Ishikawa (cell line): ENCODE data around the gene ESR1.

Source experiments
- CEBPB ChIP-seq: IDR thresholded peaks from 2 replicates; pipeline ENCODE4 v1.6.1; 2012
- EP300 ChIP-seq: IDR thresholded peaks from 2 replicates; pipeline ENCODE4 v1.6.1; 2012; ENCODE audit warnings: borderline replicate concordance
- FOXM1 ChIP-seq: IDR thresholded peaks from 2 replicates; pipeline ENCODE4 v1.6.1; 2012; ENCODE audit warnings: low read depth, borderline replicate concordance
- MAX ChIP-seq: IDR thresholded peaks from 2 replicates; pipeline ENCODE4 v1.6.1; 2012
- TCF12 ChIP-seq: IDR thresholded peaks from 2 replicates; pipeline ENCODE4 v1.6.1; 2012; ENCODE audit warnings: low read depth
- USF1 ChIP-seq: IDR thresholded peaks from 2 replicates; pipeline ENCODE4 v1.6.1; 2012
- YY1 ChIP-seq: IDR thresholded peaks from 2 replicates; pipeline ENCODE4 v1.6.1; 2012; ENCODE audit warnings: low read depth
- ZBTB7A ChIP-seq: IDR thresholded peaks from 2 replicates; pipeline ENCODE4 v1.6.1; 2012; ENCODE audit warnings: low read depth

GRCh38 chr6:152117156-152118133 is 310.0 kb downstream of the ESR1 start:
- TF ChIP-seq MAX = no peak
- TF ChIP-seq YY1 = no peak
- TF ChIP-seq EP300 = no peak
- TF ChIP-seq USF1 = no peak
- TF ChIP-seq CEBPB = no peak
- TF ChIP-seq ZBTB7A = no peak
- TF ChIP-seq FOXM1 = no peak
- no peak for TF ChIP-seq TCF12
